Esophagus muscularis mucosa (tissue), 4 donors: ENCODE data around the gene PPIF. TPM values are rescaled to one million over a fixed set of nuclear protein-coding genes. Genes with fewer than 3 reads are reported as not detected.

ENCODE experiments used
- DNase-seq: peaks from one replicate; pipeline ENCODE4 v3.0.0-alpha.2; 2017; ENCODE audit errors: extremely low spot score
- H3K27ac ChIP-seq, 4 donors: fragments of 200-600 bp; sonication (generic); replicated peaks in 1 of 4; 1 replicate in 3 of 4; 2 replicates in 1 of 4; pipeline ENCODE4 v1.5.1; 2016 to 2019; ENCODE audit warnings: mild to moderate bottlenecking in 1 of 4
- H3K27me3 ChIP-seq, 4 donors: fragments of 200-600 bp; sonication (generic); one replicate each; pipeline versions ENCODE4 v1.5.1 to v1.6.0; 2016 to 2019
- H3K36me3 ChIP-seq, 4 donors: fragments of 200-600 bp; sonication (generic); one replicate each; pipeline ENCODE4 v1.5.1; 2016 to 2019
- H3K4me1 ChIP-seq, 4 donors: fragments of 200-600 bp; sonication (generic); one replicate each; pipeline ENCODE4 v1.5.1; 2016 to 2019
- H3K4me3 ChIP-seq, 4 donors: fragments of 200-600 bp; sonication (generic); 1 replicate in 2 of 4; 2 replicates in 2 of 4; pipeline ENCODE4 v1.5.1; 2016 to 2019; ENCODE audit warnings: mild to moderate bottlenecking in 4 of 4, moderate library complexity in 1 of 4
- H3K9me3 ChIP-seq, 4 donors: fragments of 200-600 bp; sonication (generic); 1 replicate in 3 of 4; 2 replicates in 1 of 4; pipeline ENCODE4 v1.5.1; 2016 to 2019
- CTCF ChIP-seq, 3 experiments: fragments of 200-600 bp in 2 of 3; fragments of 450-650 bp in 1 of 3; sonication (generic) in 2 of 3; IDR thresholded peaks; one replicate each; pipeline ENCODE4 v1.5.1; 2017 to 2019; ENCODE audit warnings: antibody characterized with exemption in 3 of 3, mild to moderate bottlenecking in 2 of 3, moderate library complexity in 1 of 3
- EP300 ChIP-seq: sonication (generic); formaldehyde crosslinking; IDR thresholded peaks from one replicate; pipeline ENCODE4 v1.6.1; 2017; ENCODE audit warnings: antibody characterized with exemption
- POLR2A ChIP-seq: fragments of 450-650 bp; IDR thresholded peaks from one replicate; pipeline ENCODE4 v1.6.1; 2017; ENCODE audit warnings: antibody characterized with exemption, moderate library complexity, mild to moderate bottlenecking, low read depth
- POLR2AphosphoS5 ChIP-seq, 2 donors: sonication (generic); formaldehyde crosslinking; IDR thresholded peaks; one replicate each; pipeline ENCODE4 v1.6.1; 2017; ENCODE audit warnings: antibody characterized with exemption in 2 of 2
- WGBS: methylation state at CpG from one replicate; pipeline ENCODE4 v1.1.5; 2018; 5-methylcytosine and 5-hydroxymethylcytosine counted together
- intact Hi-C: fragments of 100-400 bp; cut with DNase I; formaldehyde crosslinking; loops from one replicate; pipeline ENCODE4 v1.15.1; 2023
- total RNA-seq, 4 donors: library from RNA; depleted of rRNA; stranded (reverse); fragments of >200 nt; gene quantifications; one replicate each; pipeline versions ENCODE4 v1.1.0 to v1.2.1, GENCODE V29; 2016

The PPIF gene
- total RNA-seq, 4 donors from 2014 or later: 19.5 to 42.2 (median 24.4) TPM

DNA sequence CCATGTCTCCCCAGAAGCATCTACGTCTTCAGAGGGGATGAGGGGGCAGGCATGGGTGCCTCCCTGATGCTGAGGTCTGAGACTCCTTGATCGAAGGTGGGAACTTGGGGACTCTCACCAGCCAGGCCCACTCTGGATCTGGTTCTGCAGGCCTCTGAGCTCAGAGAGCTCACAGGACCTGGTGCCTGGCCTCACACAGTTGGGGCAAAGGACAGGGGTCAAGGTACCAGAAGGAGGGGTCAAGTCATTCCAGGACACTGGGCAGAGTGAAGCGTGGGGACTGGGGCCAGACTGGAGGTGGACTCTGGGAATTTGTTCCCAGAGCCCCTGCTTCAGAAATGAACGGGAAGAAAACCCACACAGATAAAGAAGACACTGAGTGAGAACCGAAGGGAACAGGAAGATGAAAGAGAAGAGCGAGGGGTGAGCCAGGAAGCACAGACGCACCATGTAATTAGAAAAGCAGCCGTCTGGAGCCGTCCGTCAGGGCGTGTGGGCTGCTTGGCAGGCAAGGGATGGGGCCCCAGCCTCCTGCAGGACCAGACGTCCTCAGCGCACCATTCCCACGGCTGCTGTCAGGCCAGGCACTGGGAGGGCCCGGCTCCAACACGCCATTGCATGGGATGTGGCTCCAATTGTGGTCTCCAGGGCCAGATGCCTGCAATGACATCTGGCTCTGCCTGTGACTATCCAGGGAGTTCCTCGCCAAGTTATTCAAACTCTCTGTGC is 50.5 kb downstream of the PPIF start:
- TF ChIP-seq CTCF (IDR thresholded peaks at IDR 0.05) (no peak), POLR2AphosphoS5 (IDR thresholded peaks at IDR 0.05) (peak in 1 of 2 donors; percentile 23)
- Histone ChIP-seq H3K27ac (no peak overlapping the region), H3K27me3 (no peaks in the 10 kb centered on the region), H3K36me3 (peaks cover 0 to 26% (median 16%) of the 10 kb centered on the region in 4 donors), H3K9me3 (no peaks in the 10 kb centered on the region), H3K4me1 (peaks cover 0 to 25% (median 10%) of the 10 kb centered on the region in 4 donors), H3K4me3 (no peak overlapping the region)
- intact Hi-C loops: no loop called here
- DNase-seq: no peak
- WGBS: 35% methylated on average over 11 of the region's 17 CpGs

- DNase-seq: no peak
- H3K27ac ChIP-seq: no peak overlapping the region
- 86% methylated on average over 3 of the region's 4 CpGs for WGBS
- H3K4me3 ChIP-seq: peak overlapping the region in 3 of 4 donors; percentile 24 to 39 (median 29)
- H3K9me3 ChIP-seq: no peaks in the 10 kb centered on the region
- H3K4me1 ChIP-seq: peaks cover 0 to 16% (median 4%) of the 10 kb centered on the region in 4 donors
- peaks cover 0 to 17% (median 10%) of the 10 kb centered on the region in 4 donors for H3K36me3 ChIP-seq
- no peaks in the 10 kb centered on the region for H3K27me3 ChIP-seq
- TF ChIP-seq POLR2AphosphoS5 (IDR thresholded peaks at IDR 0.05) (no peak), EP300 (no peak), POLR2A (no peak), CTCF (IDR thresholded peaks at IDR 0.05) (no peak)
- intact Hi-C loops: no loop called here
Measured at GRCh38 chr10:79398642-79399041, 51.4 kb downstream of the PPIF start.

- H3K4me3 ChIP-seq: peak overlapping the region; percentile 20 to 39 (median 26)
- intact Hi-C loops: no loop called here
Measured at GRCh38 chr10:79399223-79399831, 52.1 kb downstream of the PPIF start.

DNA sequence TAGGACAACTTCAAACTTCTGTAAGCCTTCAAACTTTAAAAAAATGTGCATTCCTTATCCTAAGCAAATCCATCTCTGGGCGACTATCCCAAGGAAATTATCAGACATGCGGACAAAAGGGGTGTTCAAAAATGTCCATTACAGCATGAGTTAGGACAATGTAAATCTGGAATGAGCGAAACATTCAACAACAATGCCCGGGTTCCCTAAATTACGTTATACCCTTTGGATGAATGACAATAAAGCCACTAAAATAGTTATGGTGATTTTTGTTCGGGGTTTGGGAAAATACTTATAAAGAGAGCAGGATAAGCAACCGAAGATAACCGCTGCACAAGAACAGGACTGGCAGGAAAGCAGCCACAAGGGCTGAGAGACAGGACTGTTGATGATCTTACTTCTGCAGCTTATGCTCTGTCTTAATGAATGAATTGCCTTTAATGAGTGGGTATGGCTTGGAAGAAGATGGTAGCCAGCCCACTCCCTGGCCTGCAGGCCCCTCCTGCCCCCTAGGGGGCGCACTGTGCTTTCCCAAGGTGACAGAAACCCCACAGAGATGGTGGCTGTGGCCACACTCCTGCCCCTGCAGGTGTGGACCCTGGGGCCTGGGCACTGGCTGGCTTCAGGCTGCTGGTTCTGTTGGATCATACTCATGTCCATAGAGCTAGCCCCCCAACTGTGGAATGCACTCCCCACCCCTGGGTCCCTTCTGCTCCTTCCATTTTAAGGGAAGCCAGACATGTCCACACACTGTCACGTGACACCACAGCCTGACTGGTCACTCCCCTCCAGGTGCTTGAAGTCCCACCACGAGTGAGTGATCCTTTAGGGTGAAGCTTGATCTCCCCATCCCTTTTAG is 53.1 kb downstream of the PPIF start:
- H3K9me3 ChIP-seq: no peaks in the 10 kb centered on the region
- intact Hi-C loops: loop anchor here (5.0 kb wide), 1 partner anchor 42 kb away; no protein-coding TSS in a partner anchor
- 56% methylated on average over 10 of the region's 11 CpGs for WGBS
- TF ChIP-seq CTCF (IDR thresholded peaks at IDR 0.05) (peak; percentile 46 to 64 (median 48)), EP300 (no peak), POLR2A (no peak), POLR2AphosphoS5 (IDR thresholded peaks at IDR 0.05) (no peak)
- no peak for DNase-seq
- peaks cover 0 to 8% (median 0%) of the 10 kb centered on the region in 4 donors for H3K36me3 ChIP-seq
- H3K4me3 ChIP-seq: peak overlapping the region in 1 of 4 donors; percentile 20
- no peaks in the 10 kb centered on the region for H3K4me1 ChIP-seq
- H3K27ac ChIP-seq: no peak overlapping the region
- H3K27me3 ChIP-seq: no peaks in the 10 kb centered on the region

More at GRCh38 chr10:79399223-79399831, 52.1 kb downstream of the PPIF start:
- no peaks in the 10 kb centered on the region for H3K27me3 ChIP-seq
- WGBS: 5% methylated on average over 13 of the region's 15 CpGs
- H3K36me3 ChIP-seq: peaks cover 0 to 10% (median 3%) of the 10 kb centered on the region in 4 donors
- no peak for DNase-seq
- H3K4me1 ChIP-seq: peaks cover 0 to 9% (median 0%) of the 10 kb centered on the region in 4 donors
- H3K27ac ChIP-seq: no peak overlapping the region
- TF ChIP-seq CTCF (IDR thresholded peaks at IDR 0.05): no peak
- no peak for TF ChIP-seq POLR2A
- TF ChIP-seq EP300: peak; percentile 96
- TF ChIP-seq POLR2AphosphoS5 (IDR thresholded peaks at IDR 0.05): peak; percentile 85 to 90
- H3K9me3 ChIP-seq: no peaks in the 10 kb centered on the region
